ENCODE measurements around the gene TMEM131.
"Not testable (repeated sequence)": the region's sequence is repeated elsewhere in the genome, so short reads cannot be mapped to it uniquely, and the experiment has no call there.

Gene TMEM131

GRCh38 chr2:97863829-97864228 is 131.9 kb downstream of the TMEM131 start:
- no peak for DNase-seq (ENCODE audit: low read depth, low spot score)

DNA sequence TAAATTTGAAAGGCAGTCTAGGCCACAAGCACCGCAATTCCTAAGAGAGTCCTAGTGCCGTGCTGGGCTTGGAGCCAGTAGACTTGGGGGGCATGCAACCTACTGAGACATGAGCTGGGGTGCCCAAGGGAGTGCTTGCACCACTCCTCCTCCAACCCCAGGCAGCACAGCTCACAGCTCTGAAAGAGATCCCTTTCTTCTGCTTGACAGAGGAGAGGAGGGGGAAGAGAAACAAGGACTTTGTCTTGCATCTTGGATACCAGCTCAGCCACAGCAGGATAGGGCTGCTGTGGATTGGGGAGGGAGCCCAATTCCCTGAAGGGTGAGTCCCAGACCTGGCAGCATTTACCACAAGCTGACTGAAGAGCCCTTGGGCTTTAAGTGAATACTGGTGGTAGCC is 134.6 kb downstream of the TMEM131 start:
- no peak for DNase-seq (ENCODE audit: low read depth, low spot score)

- DNase-seq (ENCODE audit: low read depth, low spot score): no peak
Observed at GRCh38 chr2:97858442-97858841, 137.3 kb downstream of the TMEM131 start.

DNA sequence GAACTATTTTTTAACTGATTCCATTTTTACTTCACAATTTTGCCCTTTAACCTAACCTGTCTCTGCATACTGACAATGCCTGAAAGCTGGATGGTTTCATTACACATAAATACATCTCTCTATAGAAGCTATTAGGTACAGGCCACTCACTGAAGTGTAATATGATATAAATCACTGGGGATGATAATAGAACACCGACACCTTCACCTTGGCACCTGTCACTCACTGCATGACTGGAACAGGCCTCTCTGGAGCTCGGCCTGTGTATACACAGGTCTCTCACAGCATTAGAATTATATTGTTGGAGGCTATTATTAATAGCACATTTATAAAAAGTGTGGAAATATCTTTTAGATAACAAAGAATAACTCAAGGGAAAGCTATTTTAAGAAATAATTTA is 138.2 kb downstream of the TMEM131 start:
- no peak for DNase-seq (ENCODE audit: low read depth, low spot score)

GRCh38 chr2:97853057-97853456 is 142.7 kb downstream of the TMEM131 start:
- DNase-seq (ENCODE audit: low read depth, low spot score): not testable (repeated sequence)

DNA sequence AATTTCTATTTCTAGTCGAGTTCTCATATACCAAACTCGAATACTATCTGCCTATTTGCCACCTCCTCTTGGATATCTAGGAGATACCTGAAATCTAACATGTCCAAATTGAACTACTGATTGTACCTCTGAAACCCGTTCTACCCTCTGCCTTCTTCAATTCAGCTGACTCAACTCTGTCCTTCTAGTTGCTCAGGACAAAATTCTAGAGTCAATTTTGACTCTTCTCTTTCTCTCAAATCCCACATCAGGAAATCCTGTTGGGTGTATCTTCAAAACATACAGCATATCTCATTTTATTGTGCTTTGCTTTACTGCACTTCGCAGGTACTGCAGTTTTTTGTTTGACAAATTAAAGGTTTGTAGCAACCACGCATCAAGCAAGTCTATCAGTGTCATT is 144.6 kb downstream of the TMEM131 start:
- no peak for DNase-seq (ENCODE audit: low read depth, low spot score)

- DNase-seq (ENCODE audit: low read depth, low spot score): no peak
Observed at GRCh38 chr2:97849881-97850528, 145.7 kb downstream of the TMEM131 start.

GRCh38 chr2:97848306-97848705 is 147.4 kb downstream of the TMEM131 start:
- no peak for DNase-seq (ENCODE audit: low read depth, low spot score)

DNA sequence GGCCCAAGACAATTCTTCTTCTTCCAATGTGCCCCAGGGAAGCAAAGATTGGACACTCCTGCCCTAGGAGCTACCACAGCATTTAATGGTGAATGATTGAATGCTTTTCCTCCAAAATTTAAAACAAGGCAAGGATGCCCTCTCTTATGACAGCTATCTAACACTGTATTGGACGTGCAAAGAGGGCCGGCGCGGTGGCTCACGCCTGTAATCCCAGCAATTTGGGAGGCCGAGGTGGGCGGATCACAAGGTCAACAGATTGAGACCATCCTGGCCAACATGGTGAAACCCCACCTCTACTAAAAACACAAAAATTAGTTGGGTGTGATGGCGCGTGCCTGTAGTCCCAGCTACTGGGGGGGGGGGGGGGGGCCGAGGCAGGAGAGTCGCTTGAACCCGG is 149.0 kb downstream of the TMEM131 start:
- not testable (repeated sequence) for DNase-seq (ENCODE audit: low read depth, low spot score)

GRCh38 chr2:97845818-97846217 is 149.9 kb downstream of the TMEM131 start:
- DNase-seq (ENCODE audit: low read depth, low spot score): no peak

DNA sequence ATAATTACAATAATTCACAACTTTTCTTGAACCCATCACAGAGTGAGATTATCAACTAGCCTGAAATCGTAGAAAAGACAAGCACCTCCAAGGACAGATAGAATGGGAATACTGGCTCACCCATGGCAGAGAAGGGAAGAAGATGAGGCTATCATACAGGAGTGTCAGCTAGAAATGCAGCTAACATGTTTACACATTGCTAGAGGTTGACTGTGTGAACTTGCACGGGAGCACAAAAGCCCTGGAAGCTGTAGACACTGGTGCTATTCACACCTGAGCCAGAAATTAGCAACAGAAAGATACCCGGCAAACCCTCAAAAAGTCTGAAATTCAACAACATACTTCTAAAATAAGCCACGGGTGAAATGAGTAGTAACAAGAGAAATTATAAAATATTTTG is 150.6 kb downstream of the TMEM131 start:
- DNase-seq (ENCODE audit: low read depth, low spot score): no peak

- no peak for DNase-seq (ENCODE audit: low read depth, low spot score)
Observed at GRCh38 chr2:97844311-97844859, 151.4 kb downstream of the TMEM131 start.

- no peak for DNase-seq (ENCODE audit: low read depth, low spot score)
Observed at GRCh38 chr2:97840198-97840597, 155.6 kb downstream of the TMEM131 start.

- no peak for DNase-seq (ENCODE audit: low read depth, low spot score)
Observed at GRCh38 chr2:97834610-97835009, 161.1 kb downstream of the TMEM131 start.

- no peak for DNase-seq (ENCODE audit: low read depth, low spot score)
Observed at GRCh38 chr2:97831121-97831520, 164.6 kb downstream of the TMEM131 start.

DNA sequence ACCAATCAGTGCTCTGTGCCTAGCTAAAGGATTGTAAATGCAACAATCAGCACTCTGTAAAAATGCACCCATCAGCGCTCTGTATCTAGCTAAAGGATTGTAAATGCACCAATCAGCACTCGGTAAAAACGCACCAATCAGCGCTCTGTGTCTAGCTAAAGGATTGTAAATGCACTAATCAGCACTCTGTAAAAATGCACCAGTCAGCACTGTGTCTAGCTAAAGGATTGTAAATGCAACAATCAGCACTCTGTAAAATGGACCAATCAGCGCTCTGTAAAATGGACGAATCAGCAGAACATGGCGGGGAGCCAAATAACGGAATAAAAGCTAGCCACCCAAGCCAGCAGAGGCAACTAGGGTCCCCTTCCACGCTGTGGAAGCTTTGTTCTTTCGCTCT is 166.5 kb downstream of the TMEM131 start:
- DNase-seq (ENCODE audit: low read depth, low spot score): not testable (repeated sequence)

- DNase-seq (ENCODE audit: low read depth, low spot score): not testable (repeated sequence)
Observed at GRCh38 chr2:97827013-97827412, 168.7 kb downstream of the TMEM131 start.

DNA sequence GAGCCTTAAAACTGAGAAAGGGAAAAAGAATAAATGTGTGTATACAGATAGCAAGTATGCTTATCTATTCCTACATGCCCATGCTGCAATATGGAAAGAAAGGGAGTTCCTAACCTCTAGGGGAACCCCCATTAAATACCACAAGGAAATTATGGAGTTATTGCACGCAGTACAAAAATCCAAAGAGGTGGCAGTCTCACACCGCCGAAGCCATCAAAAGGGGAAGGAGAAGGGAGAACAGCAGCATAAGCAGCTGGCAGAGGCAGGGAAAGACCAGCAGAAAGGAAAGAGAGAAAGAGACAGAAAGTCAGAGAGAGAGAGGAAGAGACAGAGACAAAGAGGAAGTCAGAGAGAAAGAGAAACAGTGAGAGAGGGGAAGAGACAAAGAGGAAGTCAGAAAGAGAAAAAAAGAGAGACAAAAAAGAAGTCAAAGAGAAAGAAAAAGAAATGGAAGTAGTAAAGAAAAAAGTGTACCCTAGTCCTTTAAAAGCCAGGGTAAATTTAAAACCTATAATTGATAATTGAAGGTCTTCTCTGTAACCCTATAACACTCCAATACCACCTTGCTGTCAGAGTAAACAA is 169.4 kb downstream of the TMEM131 start:
- not testable (repeated sequence) for DNase-seq (ENCODE audit: low read depth, low spot score)

DNA sequence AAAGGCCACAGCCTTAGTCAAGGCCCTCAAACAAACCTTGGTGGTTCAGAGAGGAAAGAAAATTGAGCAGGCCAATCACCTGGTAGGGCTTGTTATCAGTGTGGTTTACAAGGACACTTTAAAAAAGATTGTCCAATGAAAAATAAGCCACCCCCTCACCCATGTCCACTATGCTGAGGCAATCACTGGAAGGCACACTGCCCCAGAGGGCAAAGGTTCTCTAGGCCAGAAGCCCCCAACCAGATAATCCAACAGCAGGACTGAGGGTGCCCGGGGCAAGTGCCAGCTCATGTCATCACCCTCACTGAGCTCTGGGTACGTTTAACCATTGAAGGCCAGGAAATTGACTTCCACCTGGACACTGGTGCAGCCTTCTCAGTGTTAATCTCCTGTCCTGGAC is 171.7 kb downstream of the TMEM131 start:
- DNase-seq (ENCODE audit: low read depth, low spot score): not testable (repeated sequence)

DNA sequence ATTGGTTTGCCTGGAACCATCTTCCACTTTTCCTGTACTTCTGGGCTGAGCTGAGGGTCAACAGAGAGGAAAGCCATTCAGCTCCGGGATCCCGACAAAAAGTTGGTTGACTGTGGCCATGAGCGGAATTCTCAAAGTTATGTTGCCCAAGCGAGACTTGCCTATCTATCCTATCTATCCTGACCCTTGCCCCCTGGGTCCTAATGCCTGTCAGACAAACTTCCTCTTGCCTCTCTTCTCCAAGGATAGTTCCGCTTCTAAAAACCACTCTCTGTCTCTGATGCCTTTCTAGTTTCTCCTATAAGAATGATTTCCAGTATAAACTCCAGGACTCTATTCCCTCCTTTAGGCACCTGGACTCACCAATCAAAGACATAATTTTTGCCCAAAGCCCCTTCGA is 173.9 kb downstream of the TMEM131 start:
- not testable (repeated sequence) for DNase-seq (ENCODE audit: low read depth, low spot score)

DNA sequence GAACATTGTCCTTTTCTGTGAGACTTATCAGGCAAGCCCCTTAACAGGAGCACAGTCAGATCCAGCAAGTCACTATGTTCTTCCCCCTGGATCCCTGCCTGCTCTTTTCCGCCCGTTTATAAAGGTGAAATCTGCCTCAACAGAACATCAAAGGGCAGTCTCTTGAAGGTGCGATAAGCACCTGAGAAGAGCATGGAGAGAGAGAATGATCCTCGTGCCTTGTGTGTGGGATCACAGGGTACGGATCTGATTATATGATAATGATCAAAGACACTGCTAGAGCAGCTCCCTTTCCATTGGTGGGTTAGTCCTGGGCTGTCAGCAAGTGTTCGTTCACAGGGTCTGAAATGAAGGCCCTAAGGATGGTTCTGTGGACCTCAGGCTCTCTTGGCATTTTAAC is 176.0 kb downstream of the TMEM131 start:
- no peak for DNase-seq (ENCODE audit: low read depth, low spot score)

DNA sequence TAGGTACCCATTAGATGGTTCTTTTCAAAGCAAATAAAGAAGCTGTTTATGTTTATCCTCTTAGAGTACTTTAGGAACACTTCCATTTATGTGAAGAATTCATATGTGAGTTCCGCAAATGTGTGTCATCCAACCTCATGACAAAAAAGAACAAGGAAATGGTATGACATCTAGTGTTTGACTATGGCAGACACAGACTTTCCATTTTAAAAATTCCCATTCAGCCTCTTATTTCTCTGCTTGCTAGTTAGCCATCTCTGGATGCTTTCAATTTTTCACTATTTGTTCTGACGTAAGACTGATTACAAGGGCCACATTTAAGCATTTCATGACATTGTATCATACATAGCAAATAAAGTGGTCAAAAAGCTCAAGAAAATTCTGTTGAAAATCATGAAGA is 179.3 kb downstream of the TMEM131 start:
- DNase-seq (ENCODE audit: low read depth, low spot score): no peak

DNA sequence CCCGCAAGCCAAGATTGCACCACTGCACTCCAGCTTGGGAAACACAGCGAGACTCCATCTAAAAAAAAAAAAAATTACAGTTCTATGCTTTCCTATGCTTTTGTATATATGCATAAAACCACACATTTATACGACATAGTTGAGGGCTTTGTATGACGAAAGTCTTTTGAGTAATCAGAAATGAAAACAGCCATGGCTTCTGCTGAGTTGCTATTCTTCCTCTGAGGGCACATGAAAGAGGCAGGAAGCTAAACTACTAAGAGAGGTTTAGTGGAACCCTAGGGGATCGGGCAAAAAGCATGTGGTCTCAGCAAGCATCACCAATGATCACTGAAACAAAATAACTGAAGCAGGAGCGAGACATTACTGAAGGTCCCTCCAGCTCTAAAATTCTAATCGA is 182.8 kb downstream of the TMEM131 start:
- no peak for DNase-seq (ENCODE audit: low read depth, low spot score)

Measured in activated naive CD8-positive, alpha-beta T cell treated with anti-CD3 and anti-CD28 coated beads, Interleukin-2, amount 50 U/mL, for 16 hours (primary cell).